GM12873 (cell line): ENCODE measurements around the gene PDZRN4.

Source experiments
- CTCF ChIP-seq: IDR thresholded peaks from 2 replicates; pipeline ENCODE4 v1.5.1; 2012; ENCODE audit warnings: low read depth, mild to moderate bottlenecking, moderate library complexity, low read length, control low read depth; ENCODE audit not compliant: insufficient read depth; ENCODE audit errors: missing control alignments

Gene PDZRN4

DNA sequence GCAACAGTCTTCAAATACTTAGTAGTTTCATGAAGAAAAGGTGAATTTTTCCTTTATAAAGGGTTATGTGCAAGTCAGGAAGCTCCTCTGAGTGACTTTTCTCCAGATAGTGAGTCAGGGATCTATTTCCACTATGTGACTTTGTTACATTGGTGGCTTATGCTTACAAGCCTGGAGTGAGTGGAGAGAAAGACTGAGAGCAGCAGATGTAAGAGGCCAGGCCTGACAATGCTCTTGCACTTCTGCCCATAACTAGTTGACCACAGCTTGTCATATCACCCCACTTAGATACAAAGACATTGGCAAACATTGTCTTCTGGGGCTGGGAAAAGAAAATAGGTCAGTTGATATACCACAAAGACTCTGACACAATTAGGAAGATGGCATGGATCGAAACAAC, 236.5 kb downstream of the PDZRN4 start:
- TF ChIP-seq CTCF = no peak

- TF ChIP-seq CTCF = no peak
Measured at GRCh38 chr12:41433460-41433859, 245.3 kb downstream of the PDZRN4 start.

DNA sequence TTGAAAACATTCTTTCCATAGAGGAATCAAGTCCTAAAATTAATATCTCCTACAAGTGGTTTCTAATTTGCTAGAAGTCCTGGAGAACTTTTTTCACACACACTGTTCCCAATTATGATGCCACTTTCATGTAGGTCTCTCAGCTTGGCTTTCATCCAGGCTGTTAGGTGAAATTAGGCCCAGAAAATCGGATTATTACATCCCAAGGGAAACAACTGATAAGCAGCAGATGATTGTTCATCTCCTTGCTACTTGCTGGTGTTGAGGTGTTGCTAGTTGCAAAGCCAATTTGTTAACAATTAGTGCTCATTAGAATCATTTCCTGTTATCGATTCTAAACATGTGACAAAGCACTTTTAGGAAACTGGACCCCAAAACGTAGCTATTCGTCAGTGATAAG, 248.0 kb downstream of the PDZRN4 start:
- TF ChIP-seq CTCF = no peak

DNA sequence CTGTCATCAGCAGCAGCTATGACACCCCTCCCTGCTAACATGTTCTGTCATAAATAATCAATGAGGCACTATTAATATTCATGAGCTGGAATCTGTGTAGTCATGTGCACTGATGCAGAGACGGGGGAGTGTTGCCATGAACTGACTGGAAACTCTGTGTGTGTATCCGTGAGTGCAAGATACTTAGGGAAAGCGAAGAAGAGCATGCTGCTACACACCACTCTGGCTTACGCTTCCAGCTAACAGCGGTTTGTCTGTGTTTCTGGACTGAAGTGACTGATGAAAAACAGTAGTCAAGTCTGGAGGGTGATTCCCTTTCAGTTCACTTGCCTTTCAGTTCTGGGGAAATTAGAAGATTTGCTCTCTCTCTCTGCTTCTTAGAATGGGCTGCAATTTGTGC, 249.4 kb downstream of the PDZRN4 start:
- TF ChIP-seq CTCF = no peak

- TF ChIP-seq CTCF = no peak
Measured at GRCh38 chr12:41438854-41439541, 250.9 kb downstream of the PDZRN4 start.

GRCh38 chr12:41439801-41440200, 251.7 kb downstream of the PDZRN4 start:
- TF ChIP-seq CTCF = no peak

- TF ChIP-seq CTCF = no peak
Measured at GRCh38 chr12:41441180-41441579, 253.1 kb downstream of the PDZRN4 start.
